A673 (cell line): ENCODE measurements around the gene TFB1M.

Source experiments
- CTCF ChIP-seq: fragments of 300-800, 200-600 bp; sonication (generic); conservative IDR thresholded peaks from 2 replicates; pipeline ENCODE4 v1.5.1; 2017; ENCODE audit warnings: low read depth, mild to moderate bottlenecking, antibody characterized with exemption, low read length, moderate library complexity, mixed read lengths
- EZH2 ChIP-seq: fragments of 200-600 bp; sonication (generic); IDR thresholded peaks from 2 replicates; pipeline ENCODE4 v1.6.1; 2017; ENCODE audit warnings: borderline replicate concordance, low read depth, mild to moderate bottlenecking, mixed read lengths, antibody characterized with exemption, low read length; ENCODE audit not compliant: poor library complexity, severe bottlenecking

GRCh38 chr6:155235087-155235486 lies 79.2 kb downstream of the TFB1M start:
- TF ChIP-seq CTCF (no peak), EZH2 (no peak)
